Neutrophil (primary cell): ENCODE data around the gene GSTM2.

Experiments used
- H3K27ac ChIP-seq: fragments of 200-600 bp; sonication (generic); 2 replicates; pipeline ENCODE4 v1.5.1; 2016; ENCODE audit warnings: mild to moderate bottlenecking, moderate library complexity
- H3K27me3 ChIP-seq: fragments of 200-600 bp; sonication (generic); 2 replicates; pipeline ENCODE4 v1.6.0; 2016; ENCODE audit warnings: mild to moderate bottlenecking
- H3K36me3 ChIP-seq: fragments of 200-600 bp; sonication (generic); 2 replicates; pipeline ENCODE4 v1.5.1; 2017
- H3K4me1 ChIP-seq, 2 experiments: fragments of 200-600 bp in 1 of 2; sonication (generic) in 1 of 2; 1 replicate in 1 of 2; 2 replicates in 1 of 2; pipeline versions ENCODE4 v1.5.1 to v1.6.1; 2013 to 2016; ENCODE audit warnings: low read depth in 1 of 2, low read length in 1 of 2, mild to moderate bottlenecking in 1 of 2, moderate library complexity in 1 of 2; ENCODE audit not compliant: control insufficient read depth in 1 of 2, insufficient read depth in 1 of 2
- H3K4me3 ChIP-seq, 2 experiments: fragments of 200-600 bp in 1 of 2; sonication (generic) in 1 of 2; 1 replicate in 1 of 2; 2 replicates in 1 of 2; pipeline ENCODE4 v1.5.1; 2013 to 2016; ENCODE audit warnings: low read depth in 1 of 2, low read length in 1 of 2, mild to moderate bottlenecking in 1 of 2, moderate library complexity in 1 of 2
- H3K9me3 ChIP-seq: fragments of 200-600 bp; sonication (generic); 2 replicates; pipeline ENCODE4 v1.5.1; 2016
- CTCF ChIP-seq: fragments of 200-600 bp; sonication (generic); IDR thresholded peaks from 2 replicates; pipeline ENCODE4 v1.5.1; 2016; ENCODE audit warnings: antibody characterized with exemption

The GSTM2 gene

GRCh38 chr1:109667452-109668122 lies at the start of gene GSTM2:
TSS of gene GSTM2 (plus strand) at chr1:109668057. CDS start at chr1:109668116, 59 bp downstream.
- no peak within 1 kb of the TSS for H3K27ac ChIP-seq
- no peak for TF ChIP-seq CTCF
- H3K4me3 ChIP-seq = peak within 1 kb of the TSS; percentile 20 to 57
- H3K4me1 ChIP-seq = peaks cover 0 to 13% of the 10 kb centered on the region in 2 experiments
- peaks cover 15% of the 10 kb centered on the region for H3K27me3 ChIP-seq
- no peaks in the 10 kb centered on the region for H3K36me3 ChIP-seq
- H3K9me3 ChIP-seq = no peaks in the 10 kb centered on the region

GRCh38 chr1:109618661-109619575 lies 48.9 kb upstream of the GSTM2 start:
- peak; percentile 35 for TF ChIP-seq CTCF
- Histone ChIP-seq H3K9me3 (no peaks in the 10 kb centered on the region), H3K27me3 (no peaks in the 10 kb centered on the region), H3K4me1 (peaks cover 81 to 88% of the 10 kb centered on the region in 2 experiments), H3K27ac (peak overlapping the region; percentile 97), H3K36me3 (no peaks in the 10 kb centered on the region), H3K4me3 (peak overlapping the region; percentile 92 to 98)

- Histone ChIP-seq H3K4me3 (peak within 1 kb of the TSS; percentile 92 to 98), H3K27ac (peak within 1 kb of the TSS; percentile 97), H3K27me3 (no peaks in the 10 kb centered on the region), H3K9me3 (no peaks in the 10 kb centered on the region), H3K4me1 (peaks cover 82 to 88% of the 10 kb centered on the region in 2 experiments), H3K36me3 (peaks cover 2% of the 10 kb centered on the region)
- peak; percentile 31 for TF ChIP-seq CTCF
These were observed 48.1 kb upstream of the GSTM2 start, which contains the start of the genes AMPD2 and GNAT2 for GRCh38 chr1:109619576-109620400. TSS of gene AMPD2 (plus strand) at chr1:109619837. CDS start at chr1:109621176, 1,339 bp downstream. TSS of gene GNAT2 (minus strand) at chr1:109619616. CDS start at chr1:109612870, 6,746 bp downstream.

GRCh38 chr1:109620401-109620791 lies 47.5 kb upstream of the GSTM2 start:
- no peak for TF ChIP-seq CTCF
- H3K36me3 ChIP-seq = peaks cover 8% of the 10 kb centered on the region
- H3K27me3 ChIP-seq = no peaks in the 10 kb centered on the region
- no peaks in the 10 kb centered on the region for H3K9me3 ChIP-seq
- H3K4me1 ChIP-seq = peaks cover 80 to 83% of the 10 kb centered on the region in 2 experiments
- H3K27ac ChIP-seq = peak overlapping the region; percentile 97
- peak overlapping the region; percentile 92 to 98 for H3K4me3 ChIP-seq

GRCh38 chr1:109620841-109621286 lies 47.0 kb upstream of the GSTM2 start:
- Histone ChIP-seq H3K9me3 (no peaks in the 10 kb centered on the region), H3K4me3 (peak overlapping the region; percentile 92 to 98), H3K27ac (peak overlapping the region; percentile 97), H3K36me3 (peaks cover 13% of the 10 kb centered on the region), H3K4me1 (peaks cover 75 to 78% of the 10 kb centered on the region in 2 experiments), H3K27me3 (no peaks in the 10 kb centered on the region)
- peak; percentile 48 for TF ChIP-seq CTCF
